Measurements from ENCODE around the gene HS3ST4. TPM values are rescaled to one million over a fixed set of nuclear protein-coding genes. Genes with fewer than 3 reads are reported as not detected.
"Not testable (repeated sequence)": the region's sequence is repeated elsewhere in the genome, so short reads cannot be mapped to it uniquely, and the experiment has no call there.

Gene HS3ST4
- polyA plus RNA-seq, 3 donors from 2014 or later = not detected

DNA sequence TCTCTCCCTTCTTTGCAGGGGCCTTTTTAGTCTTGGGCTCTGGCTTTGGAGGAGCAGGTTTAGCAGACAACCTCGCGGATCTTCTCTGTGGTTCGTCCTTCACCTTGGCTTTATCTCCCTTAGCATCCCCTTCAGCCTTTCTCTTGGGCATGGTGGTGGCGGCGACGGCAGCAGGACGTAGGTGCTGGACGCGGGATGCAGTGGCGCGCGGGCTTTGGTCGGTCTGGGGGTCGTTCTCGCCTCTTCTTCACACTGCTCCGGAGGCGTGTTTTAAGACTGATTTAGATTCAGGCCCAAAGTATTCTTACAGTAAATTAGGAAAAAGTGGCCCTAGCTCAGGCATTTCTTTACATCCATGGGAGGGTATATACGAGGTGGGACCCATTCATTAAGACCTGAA is 340.9 kb downstream of the HS3ST4 start:
- not testable (repeated sequence) for DNase-seq; H3K27ac Mint-ChIP-seq; H3K4me1 Mint-ChIP-seq; H3K36me3 Mint-ChIP-seq; H3K9me3 Mint-ChIP-seq; H3K4me3 Mint-ChIP-seq; H3K27me3 Mint-ChIP-seq (ENCODE audit: low read depth in 3 of 3)

DNA sequence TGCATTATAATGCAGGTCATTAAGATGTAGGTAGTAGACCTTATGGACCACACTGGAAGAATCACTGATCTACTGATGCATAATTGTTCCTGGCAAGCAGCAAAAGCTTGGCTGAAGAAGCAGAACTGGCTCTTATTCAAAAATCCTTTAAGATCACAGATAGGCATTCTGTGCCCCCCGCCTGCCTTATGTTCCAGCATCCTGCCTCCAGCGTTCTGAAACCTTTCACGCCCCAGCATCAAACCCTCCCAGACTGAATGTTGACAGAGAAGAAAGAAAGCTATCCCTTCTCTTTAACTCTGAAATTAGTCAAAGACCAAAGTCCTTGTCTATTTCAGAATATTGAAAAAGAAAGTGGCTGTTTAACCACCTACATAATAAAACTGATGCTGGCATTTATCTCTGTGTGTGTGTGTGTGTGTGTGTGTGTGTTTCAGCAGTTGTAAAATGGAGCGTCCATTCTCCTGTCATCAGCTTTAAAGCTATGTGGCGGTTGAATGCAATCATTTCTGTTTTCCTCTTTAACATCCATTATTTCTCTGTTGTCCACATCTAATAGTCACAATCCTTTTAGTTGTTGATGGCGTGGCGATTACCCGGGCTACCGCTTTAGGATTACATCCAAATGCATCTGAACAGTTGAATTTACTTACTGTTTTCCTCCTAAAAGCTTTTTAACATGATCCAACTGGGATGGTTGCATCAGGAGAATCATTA is 350.4 kb downstream of the HS3ST4 start:
- Mint-ChIP-seq H3K27ac (no peak overlapping the region), H3K36me3 (no peaks in the 10 kb centered on the region), H3K27me3 (ENCODE audit: low read depth in 3 of 3) (peaks cover 0 to 4% (median 2%) of the 10 kb centered on the region in 3 donors), H3K4me1 (no peaks in the 10 kb centered on the region), H3K9me3 (no peaks in the 10 kb centered on the region), H3K4me3 (no peak overlapping the region)
- no peak for DNase-seq

DNA sequence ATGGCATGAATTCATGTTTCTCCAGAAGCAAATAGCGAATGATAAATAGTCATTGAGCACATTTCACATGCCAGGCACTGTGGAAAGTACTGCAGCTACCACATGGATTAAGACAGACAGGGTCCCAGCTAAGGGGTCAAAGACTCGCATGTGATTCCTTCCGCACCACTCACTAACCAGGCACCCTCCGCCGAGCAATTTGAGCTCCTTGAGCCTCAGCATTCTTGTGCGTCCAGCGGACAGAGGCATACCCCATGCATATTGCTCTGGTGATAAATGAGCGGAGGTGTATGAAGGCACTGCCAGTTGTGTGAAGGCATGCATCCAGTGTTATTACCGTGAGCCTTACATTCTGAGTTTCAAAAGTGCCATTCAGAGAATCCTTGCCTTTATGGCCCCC is 358.7 kb downstream of the HS3ST4 start:
- DNase-seq = no peak
- Mint-ChIP-seq H3K9me3 (peaks cover 0 to 1% (median 0%) of the 10 kb centered on the region in 6 donors), H3K4me3 (no peak overlapping the region), H3K27ac (no peak overlapping the region), H3K27me3 (ENCODE audit: low read depth in 3 of 3) (peaks cover 0 to 5% (median 0%) of the 10 kb centered on the region in 3 donors), H3K36me3 (no peaks in the 10 kb centered on the region), H3K4me1 (no peaks in the 10 kb centered on the region)

GRCh38 chr16:26051063-26051462 is 359.3 kb downstream of the HS3ST4 start:
- Mint-ChIP-seq H3K9me3 (peaks cover 0 to 1% (median 0%) of the 10 kb centered on the region in 6 donors), H3K27me3 (ENCODE audit: low read depth in 3 of 3) (peaks cover 0 to 5% (median 0%) of the 10 kb centered on the region in 3 donors), H3K27ac (no peak overlapping the region), H3K4me1 (no peaks in the 10 kb centered on the region), H3K36me3 (no peaks in the 10 kb centered on the region), H3K4me3 (no peak overlapping the region)
- DNase-seq = no peak

- no peaks in the 10 kb centered on the region for H3K4me1 Mint-ChIP-seq
- H3K27ac Mint-ChIP-seq = no peak overlapping the region
- no peak overlapping the region for H3K4me3 Mint-ChIP-seq
- DNase-seq = no peak
- no peaks in the 10 kb centered on the region for H3K36me3 Mint-ChIP-seq
- H3K27me3 Mint-ChIP-seq (ENCODE audit: low read depth in 3 of 3) = peaks cover 0 to 5% (median 0%) of the 10 kb centered on the region in 3 donors
- H3K9me3 Mint-ChIP-seq = peaks cover 0 to 2% (median 0%) of the 10 kb centered on the region in 6 donors
Observed at GRCh38 chr16:26053889-26054288, 362.1 kb downstream of the HS3ST4 start.

- Mint-ChIP-seq H3K27me3 (ENCODE audit: low read depth in 3 of 3) (peaks cover 2 to 3% (median 3%) of the 10 kb centered on the region in 3 donors), H3K4me1 (no peaks in the 10 kb centered on the region), H3K9me3 (peaks cover 0 to 2% (median 0%) of the 10 kb centered on the region in 6 donors), H3K27ac (no peak overlapping the region), H3K36me3 (no peaks in the 10 kb centered on the region), H3K4me3 (no peak overlapping the region)
- no peak for DNase-seq
Observed at GRCh38 chr16:26058326-26058725, 366.6 kb downstream of the HS3ST4 start.

GRCh38 chr16:26070302-26071100 is 378.7 kb downstream of the HS3ST4 start:
- Mint-ChIP-seq H3K36me3 (no peaks in the 10 kb centered on the region), H3K4me1 (no peaks in the 10 kb centered on the region)

DNA sequence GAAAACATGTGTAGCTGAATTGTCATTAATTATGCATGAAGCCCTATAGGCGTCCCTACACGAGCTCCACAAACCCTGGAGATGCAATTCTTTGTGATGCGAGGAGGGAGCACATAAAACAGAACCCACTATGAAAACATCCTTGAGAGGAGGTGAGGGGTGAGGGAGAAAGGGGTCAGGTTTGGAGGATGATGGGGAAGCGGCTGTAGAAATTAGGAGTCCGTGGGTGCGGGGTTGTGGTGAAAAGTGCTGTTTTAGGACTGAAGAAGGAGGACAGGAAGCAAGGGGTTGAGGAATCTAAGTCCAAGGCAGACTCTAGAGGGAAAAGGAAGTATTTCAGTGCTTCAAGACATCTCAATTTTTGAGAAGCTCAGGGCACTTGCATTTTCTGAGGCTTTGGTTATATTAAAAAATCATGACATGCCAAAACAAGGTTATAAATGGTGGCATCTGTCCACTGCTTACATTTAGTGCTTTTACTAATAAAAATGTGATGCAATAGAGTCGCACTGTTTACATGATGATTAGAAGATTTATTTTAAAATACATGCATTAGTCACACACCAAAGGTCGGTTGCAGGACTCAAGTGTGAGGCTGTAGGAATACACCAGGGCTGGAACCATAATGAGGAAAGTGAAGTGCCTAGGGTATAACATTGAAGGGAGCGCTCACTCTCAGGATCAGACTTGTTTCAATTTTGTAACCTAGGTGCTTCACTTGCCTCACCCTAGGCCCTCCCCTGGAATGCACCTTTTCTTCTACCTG is 379.5 kb downstream of the HS3ST4 start:
- H3K36me3 Mint-ChIP-seq = no peaks in the 10 kb centered on the region
- H3K27me3 Mint-ChIP-seq (ENCODE audit: low read depth in 3 of 3) = peaks cover 2 to 7% (median 3%) of the 10 kb centered on the region in 3 donors
- H3K9me3 Mint-ChIP-seq = peaks cover 0 to 5% (median 0%) of the 10 kb centered on the region in 6 donors
- no peak overlapping the region for H3K4me3 Mint-ChIP-seq
- no peaks in the 10 kb centered on the region for H3K4me1 Mint-ChIP-seq
- H3K27ac Mint-ChIP-seq = no peak overlapping the region
- no peak for DNase-seq

More at GRCh38 chr16:26070302-26071100, 378.7 kb downstream of the HS3ST4 start:
- Mint-ChIP-seq H3K27me3 (ENCODE audit: low read depth in 3 of 3) (peaks cover 2 to 6% (median 3%) of the 10 kb centered on the region in 3 donors), H3K27ac (no peak overlapping the region), H3K9me3 (peaks cover 0 to 5% (median under 1%) of the 10 kb centered on the region in 6 donors), H3K4me3 (no peak overlapping the region)
- DNase-seq = no peak

DNA sequence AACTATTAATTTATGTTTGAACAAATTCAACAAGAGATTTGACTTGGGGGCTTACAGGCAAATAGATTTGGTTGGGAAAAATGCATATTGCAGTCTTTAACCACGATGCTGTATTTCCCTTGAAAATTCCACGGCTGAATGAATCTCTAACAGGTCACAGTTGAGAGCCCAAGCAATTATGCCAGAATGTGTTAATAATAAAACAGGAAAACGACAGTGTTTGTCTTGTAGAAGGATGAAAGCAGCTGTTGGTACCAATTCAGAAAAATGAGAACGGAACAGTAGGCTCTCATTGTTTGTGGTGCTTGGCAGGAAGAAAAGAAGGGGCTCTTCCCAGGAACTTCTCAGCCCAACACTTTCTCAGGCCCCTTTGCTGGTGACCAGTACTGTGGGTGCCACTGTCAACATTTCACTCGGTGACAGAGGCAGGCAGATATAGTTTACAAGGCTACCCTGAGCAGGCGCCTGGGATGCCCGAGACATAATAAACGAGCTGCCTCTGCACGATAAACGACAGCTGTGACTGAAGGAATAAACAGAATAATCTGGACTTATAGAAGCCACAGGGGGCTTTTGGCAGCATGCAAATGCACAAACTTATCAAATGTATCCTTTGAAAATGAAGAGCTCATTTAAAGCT is 387.1 kb downstream of the HS3ST4 start:
- no peak for DNase-seq
- Mint-ChIP-seq H3K36me3 (no peaks in the 10 kb centered on the region), H3K27me3 (ENCODE audit: low read depth in 3 of 3) (peaks cover 0 to 5% (median 2%) of the 10 kb centered on the region in 3 donors), H3K4me3 (no peak overlapping the region), H3K9me3 (peaks cover 0 to 3% (median 0%) of the 10 kb centered on the region in 6 donors), H3K27ac (no peak overlapping the region), H3K4me1 (no peaks in the 10 kb centered on the region)

GRCh38 chr16:26087091-26087490 is 395.3 kb downstream of the HS3ST4 start:
- H3K4me1 Mint-ChIP-seq = no peaks in the 10 kb centered on the region
- no peaks in the 10 kb centered on the region for H3K36me3 Mint-ChIP-seq
- no peak overlapping the region for H3K27ac Mint-ChIP-seq
- no peak overlapping the region for H3K4me3 Mint-ChIP-seq
- no peak for DNase-seq
- peaks cover 2 to 5% (median 5%) of the 10 kb centered on the region in 3 donors for H3K27me3 Mint-ChIP-seq (ENCODE audit: low read depth in 3 of 3)
- peaks cover 0 to 15% (median 0%) of the 10 kb centered on the region in 6 donors for H3K9me3 Mint-ChIP-seq

DNA sequence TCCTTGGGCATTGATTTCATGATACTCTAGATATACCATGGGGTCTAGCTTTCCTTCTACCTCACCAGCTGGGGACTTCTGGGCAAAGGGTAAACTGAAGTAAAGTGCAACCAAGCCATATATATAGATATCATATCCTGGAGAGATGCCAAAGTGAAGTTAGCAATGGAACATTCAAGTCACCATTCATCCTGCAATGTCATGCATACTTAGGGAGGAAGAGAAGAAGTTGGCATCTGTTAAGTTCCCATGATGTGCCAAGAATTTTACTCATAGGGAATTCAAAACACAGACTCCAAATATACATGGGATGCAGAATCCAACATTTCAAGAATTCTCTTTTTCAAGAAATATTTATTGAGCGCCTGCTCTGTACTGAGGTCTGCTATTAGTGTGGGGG is 399.8 kb downstream of the HS3ST4 start:
- peaks cover 0 to 13% (median 0%) of the 10 kb centered on the region in 6 donors for H3K9me3 Mint-ChIP-seq
- no peaks in the 10 kb centered on the region for H3K4me1 Mint-ChIP-seq

DNA sequence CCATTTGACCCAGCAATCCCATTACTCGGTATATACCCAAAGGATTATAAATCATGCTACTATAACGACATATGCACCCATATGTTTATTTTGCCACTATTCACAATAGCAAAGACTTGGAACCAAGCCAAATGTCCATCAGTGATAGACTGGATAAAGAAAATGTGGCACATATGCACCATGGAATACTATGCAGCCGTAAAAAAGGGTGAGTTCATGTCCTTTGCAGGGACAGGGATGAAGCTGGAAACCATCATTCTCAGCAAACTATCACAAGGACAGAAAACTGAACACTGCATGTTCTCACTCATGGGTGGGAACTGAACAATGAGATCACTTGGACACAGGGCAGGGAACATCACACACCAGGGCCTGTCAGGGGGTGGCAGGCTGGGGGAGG is 406.4 kb downstream of the HS3ST4 start:
- not testable (repeated sequence) for DNase-seq; H3K27ac Mint-ChIP-seq; H3K9me3 Mint-ChIP-seq; H3K4me1 Mint-ChIP-seq; H3K36me3 Mint-ChIP-seq; H3K27me3 Mint-ChIP-seq (ENCODE audit: low read depth in 3 of 3); H3K4me3 Mint-ChIP-seq

More for the DNA sequence above, 399.8 kb downstream of the HS3ST4 start:
- no peak for DNase-seq
- peaks cover 5 to 8% (median 5%) of the 10 kb centered on the region in 3 donors for H3K27me3 Mint-ChIP-seq (ENCODE audit: low read depth in 3 of 3)
- no peak overlapping the region for H3K27ac Mint-ChIP-seq
- no peak overlapping the region for H3K4me3 Mint-ChIP-seq
- no peaks in the 10 kb centered on the region for H3K36me3 Mint-ChIP-seq

DNA sequence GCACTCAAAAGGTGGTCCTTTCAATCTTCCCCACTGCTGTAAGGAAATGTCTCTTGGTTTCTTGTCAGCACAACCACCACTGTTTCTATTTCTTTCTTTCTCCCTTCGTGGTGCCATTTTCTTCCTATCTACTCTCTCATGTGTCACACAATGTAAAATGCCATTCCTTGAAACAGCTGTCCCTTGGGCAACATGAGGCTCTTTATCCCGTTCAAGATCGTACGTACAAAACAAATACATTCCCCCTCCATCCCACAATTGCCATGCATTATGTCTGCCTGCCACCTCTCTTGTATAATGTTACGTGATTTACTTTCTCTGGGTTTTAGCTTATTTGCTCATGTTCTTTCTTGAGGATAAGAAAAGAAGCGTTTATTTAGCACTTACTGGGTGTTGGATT is 410.6 kb downstream of the HS3ST4 start:
- H3K27ac Mint-ChIP-seq = no peak overlapping the region
- no peaks in the 10 kb centered on the region for H3K4me1 Mint-ChIP-seq
- no peaks in the 10 kb centered on the region for H3K36me3 Mint-ChIP-seq
- DNase-seq = no peak
- peaks cover 1 to 3% (median 2%) of the 10 kb centered on the region in 3 donors for H3K27me3 Mint-ChIP-seq (ENCODE audit: low read depth in 3 of 3)
- H3K4me3 Mint-ChIP-seq = no peak overlapping the region
- H3K9me3 Mint-ChIP-seq = peaks cover 0 to 2% (median 0%) of the 10 kb centered on the region in 6 donors
